Upper lobe of left lung (tissue), 6 donors: ENCODE measurements around the gene PARN. TPM values are rescaled to one million over a fixed set of nuclear protein-coding genes. Genes with fewer than 3 reads are reported as not detected.
"Not testable (repeated sequence)": the region's sequence is repeated elsewhere in the genome, so short reads cannot be mapped to it uniquely, and the experiment has no call there.

ENCODE experiments used
- ATAC-seq, 2 donors: fragments of 200-7000 bp; cut with Tn5 transposase; one replicate each; pipeline ENCODE4 v1.9.1; 2022; ENCODE audit warnings: mild to moderate bottlenecking in 2 of 2, moderate library complexity in 2 of 2; ENCODE audit not compliant: low FRiP score in 2 of 2
- DNase-seq, 2 donors: peaks; one replicate each; pipeline ENCODE4 v3.0.0-alpha.2; 2019 to 2020
- H3K27ac ChIP-seq, 4 donors: fragments of 200-600 bp; sonication (generic); one replicate each; pipeline ENCODE4 v1.5.1; 2016 to 2019
- H3K27me3 ChIP-seq, 4 donors: fragments of 200-600 bp; sonication (generic); one replicate each; pipeline ENCODE4 v1.5.1; 2017 to 2019
- H3K36me3 ChIP-seq, 4 donors: fragments of 200-600 bp; sonication (generic); one replicate each; pipeline ENCODE4 v1.5.1; 2016 to 2019
- H3K4me1 ChIP-seq, 4 donors: fragments of 200-600 bp; sonication (generic); one replicate each; pipeline ENCODE4 v1.5.1; 2018 to 2019
- H3K4me3 ChIP-seq, 4 donors: fragments of 200-600 bp; sonication (generic); one replicate each; pipeline ENCODE4 v1.5.1; 2017 to 2019; ENCODE audit warnings: mild to moderate bottlenecking in 2 of 4, moderate library complexity in 1 of 4
- H3K9me3 ChIP-seq, 4 donors: fragments of 200-600 bp; sonication (generic); one replicate each; pipeline ENCODE4 v1.5.1; 2018 to 2019
- CTCF ChIP-seq, 6 experiments: fragments of 450-650 bp in 4 of 6; fragments of 200-600 bp in 2 of 6; sonication (generic) in 2 of 6; IDR thresholded peaks; one replicate each; pipeline ENCODE4 v1.5.1; 2016 to 2019; ENCODE audit warnings: antibody characterized with exemption in 6 of 6
- EP300 ChIP-seq, 4 donors: sonication (generic); formaldehyde crosslinking; IDR thresholded peaks; one replicate each; pipeline ENCODE4 v1.5.1; 2017; ENCODE audit warnings: antibody characterized with exemption in 4 of 4, control low read depth in 2 of 4
- POLR2A ChIP-seq, 4 donors: fragments of 450-650 bp; IDR thresholded peaks; one replicate each; pipeline ENCODE4 v1.5.1; 2016 to 2017; ENCODE audit warnings: antibody characterized with exemption in 4 of 4, mild to moderate bottlenecking in 2 of 4
- POLR2AphosphoS5 ChIP-seq, 2 donors: sonication (generic); formaldehyde crosslinking; IDR thresholded peaks; one replicate each; pipeline ENCODE4 v1.5.1; 2017; ENCODE audit warnings: antibody characterized with exemption in 2 of 2
- WGBS, 2 donors: methylation state at CpG; one replicate each; pipeline ENCODE4 v1.1.5; 2017 to 2018; 5-methylcytosine and 5-hydroxymethylcytosine counted together
- total RNA-seq, 6 donors: library from RNA; depleted of rRNA in 4 of 6; stranded (reverse); fragments of >200 nt in 4 of 6; gene quantifications; one replicate each; pipeline versions ENCODE4 v1.1.0 to v1.2.1, GENCODE V29; 2016 to 2021
- donor health status: DM: no; HTN: no; CAD: no; lungs with moderate emphysema.
- donor health status: DM: no; HTN: yes; CAD: no; lungs with severe emphysema.

The PARN gene
- total RNA-seq, 6 donors from 2014 or later: 25.6 to 133 (median 37.3) TPM

GRCh38 chr16:14436401-14436955 is 193.6 kb downstream of the PARN start:
- Histone ChIP-seq H3K9me3 (no peaks in the 10 kb centered on the region), H3K27ac (no peak overlapping the region), H3K4me1 (no peaks in the 10 kb centered on the region), H3K4me3 (no peak overlapping the region), H3K36me3 (peaks cover 0 to 17% (median 11%) of the 10 kb centered on the region in 4 donors), H3K27me3 (no peaks in the 10 kb centered on the region)
- no peak for TF ChIP-seq CTCF (IDR thresholded peaks at IDR 0.05)
- no peak for TF ChIP-seq POLR2AphosphoS5 (IDR thresholded peaks at IDR 0.05)
- no peak for TF ChIP-seq POLR2A (IDR thresholded peaks at IDR 0.05)
- TF ChIP-seq EP300 (IDR thresholded peaks at IDR 0.05): no peak
- ATAC-seq (no peak), DNase-seq (no peak)
- WGBS, 2 donors: 80 to 88% methylated on average over 13 of the region's 13 CpGs

DNA sequence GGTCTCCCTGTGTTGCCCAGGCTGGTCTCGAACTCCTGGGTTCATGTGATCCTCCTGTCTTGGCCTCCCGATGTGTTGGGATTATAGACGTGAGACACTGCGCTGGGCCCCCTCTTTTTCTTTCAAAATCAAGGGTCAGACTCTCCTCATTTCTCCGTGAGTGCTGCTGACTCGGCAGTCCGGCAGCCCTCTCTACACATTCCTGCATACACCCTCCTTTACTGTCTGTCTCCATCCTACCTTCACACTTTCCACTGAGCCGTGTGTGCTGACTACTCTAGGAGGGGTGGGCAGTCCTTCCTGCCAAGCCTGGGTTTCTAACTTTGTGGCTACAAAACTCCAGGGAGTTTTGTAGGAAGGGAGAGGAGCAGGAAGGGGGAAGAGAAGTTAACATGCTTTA is 195.2 kb downstream of the PARN start:
- TF ChIP-seq POLR2A (IDR thresholded peaks at IDR 0.05) (no peak), EP300 (IDR thresholded peaks at IDR 0.05) (no peak), POLR2AphosphoS5 (IDR thresholded peaks at IDR 0.05) (no peak), CTCF (IDR thresholded peaks at IDR 0.05) (no peak)
- 95 to 99% methylated on average over 8 of the region's 8 CpGs for WGBS, 2 donors
- ATAC-seq: no peak

DNA sequence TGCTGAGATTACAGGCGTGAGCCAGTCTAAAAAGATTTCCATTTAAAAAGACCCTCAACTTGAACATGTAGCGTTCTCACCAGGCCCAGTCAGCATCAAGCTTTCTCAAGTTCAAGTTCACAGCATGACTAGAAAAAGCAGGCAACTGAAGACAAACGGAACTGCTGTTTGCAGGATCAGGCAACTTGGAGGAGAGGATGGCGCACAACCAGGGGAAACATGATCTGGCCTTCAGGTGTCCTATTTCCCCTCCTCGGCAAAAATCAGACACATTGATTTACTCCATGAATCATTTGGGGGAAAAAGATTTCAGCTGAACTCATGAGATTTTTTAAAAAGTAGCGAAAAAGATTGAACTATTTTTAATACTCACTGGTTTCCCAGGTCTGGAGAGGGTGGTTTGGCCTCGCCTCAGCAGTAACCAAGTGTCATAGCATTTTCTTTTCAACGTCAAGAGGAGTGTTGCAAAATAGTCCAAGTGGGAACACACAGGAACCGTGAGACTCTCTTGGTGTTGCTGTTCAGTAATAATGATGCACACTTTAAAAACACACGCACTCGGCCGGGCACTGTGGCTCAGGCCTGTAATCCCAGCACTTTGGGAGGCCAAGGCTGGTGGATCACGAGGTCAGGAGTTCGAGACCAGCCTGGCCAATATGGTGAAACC is 201.0 kb downstream of the PARN start:
- not testable (repeated sequence) for H3K4me3 ChIP-seq, H3K27ac ChIP-seq, H3K9me3 ChIP-seq, H3K27me3 ChIP-seq, H3K4me1 ChIP-seq, H3K36me3 ChIP-seq
- 85 to 90% methylated on average over 14 of the region's 14 CpGs for WGBS, 2 donors
- DNase-seq (peak in 1 of 2 donors; percentile 57), ATAC-seq (peak in 1 of 2 donors; percentile 50)

More for the DNA sequence above, 195.2 kb downstream of the PARN start:
- Histone ChIP-seq H3K4me3 (no peak overlapping the region), H3K4me1 (no peaks in the 10 kb centered on the region), H3K27me3 (no peaks in the 10 kb centered on the region), H3K36me3 (peaks cover 0 to 17% (median 11%) of the 10 kb centered on the region in 4 donors), H3K27ac (no peak overlapping the region), H3K9me3 (no peaks in the 10 kb centered on the region)
- DNase-seq: no peak

DNA sequence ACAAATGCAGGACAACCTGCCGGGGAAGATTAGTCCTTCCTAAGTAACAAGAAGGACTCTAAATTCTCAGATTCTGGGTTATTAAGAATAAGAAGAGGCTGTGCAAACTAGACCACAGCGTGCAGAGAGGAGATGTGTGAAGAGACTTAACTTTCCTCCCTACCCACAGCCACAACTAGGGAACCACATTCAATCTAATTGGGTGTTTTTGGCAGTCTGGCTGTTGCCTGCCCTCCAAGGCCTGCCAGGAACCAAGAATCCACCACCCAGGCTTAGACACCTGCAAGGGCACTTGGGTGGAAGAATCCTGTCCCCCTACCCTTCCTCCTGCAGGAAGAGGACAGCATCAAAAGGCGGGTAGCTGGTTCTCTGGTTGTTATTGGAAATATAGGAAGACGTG is 202.0 kb downstream of the PARN start:
- TF ChIP-seq CTCF (IDR thresholded peaks at IDR 0.05) (no peak), POLR2AphosphoS5 (IDR thresholded peaks at IDR 0.05) (no peak), POLR2A (IDR thresholded peaks at IDR 0.05) (no peak), EP300 (IDR thresholded peaks at IDR 0.05) (no peak)
- H3K4me1 ChIP-seq: no peaks in the 10 kb centered on the region
- no peak overlapping the region for H3K27ac ChIP-seq
- no peaks in the 10 kb centered on the region for H3K27me3 ChIP-seq
- H3K36me3 ChIP-seq: peaks cover 0 to 7% (median 0%) of the 10 kb centered on the region in 4 donors
- no peak overlapping the region for H3K4me3 ChIP-seq
- no peak for DNase-seq
- H3K9me3 ChIP-seq: no peaks in the 10 kb centered on the region
- no peak for ATAC-seq
- 87 to 88% methylated on average over 4 of the region's 4 CpGs for WGBS, 2 donors

- DNase-seq: no peak
- no peak overlapping the region for H3K4me3 ChIP-seq
- no peaks in the 10 kb centered on the region for H3K9me3 ChIP-seq
- no peak overlapping the region for H3K27ac ChIP-seq
- no peaks in the 10 kb centered on the region for H3K27me3 ChIP-seq
- TF ChIP-seq EP300 (IDR thresholded peaks at IDR 0.05) (no peak), POLR2AphosphoS5 (IDR thresholded peaks at IDR 0.05) (no peak), POLR2A (IDR thresholded peaks at IDR 0.05) (no peak), CTCF (IDR thresholded peaks at IDR 0.05) (no peak)
- peaks cover 0 to 3% (median 0%) of the 10 kb centered on the region in 4 donors for H3K36me3 ChIP-seq
- peak in 1 of 2 donors; percentile 54 for ATAC-seq
- no peaks in the 10 kb centered on the region for H3K4me1 ChIP-seq
- WGBS, 2 donors: 76% methylated on average over 8 to 9 of the region's 9 CpGs
Measured at GRCh38 chr16:14427371-14427948, 202.6 kb downstream of the PARN start.
